B cell (primary cell): ENCODE measurements around the gene GAPT. TPM values are rescaled to one million over a fixed set of nuclear protein-coding genes. Genes with fewer than 3 reads are reported as not detected.

Experiments used
- ATAC-seq: fragments of 200-7000 bp; cut with Tn5 transposase; one replicate; pipeline ENCODE4 v1.10.0; 2021; ENCODE audit warnings: low read depth, mild to moderate bottlenecking, moderate number of reproducible peaks, moderate library complexity
- CTCF ChIA-PET: fragments of 350-600 bp; sonication (Branson Sonifier 250); formaldehyde crosslinking; loops from one replicate; lab custom pipeline; 2021; ENCODE audit warnings: antibody characterized with exemption, inconsistent platforms; lab: Charles Lee
- POLR2A ChIA-PET: fragments of 350-600 bp; sonication (Branson Sonifier 250); formaldehyde crosslinking; loops from one replicate; lab custom pipeline; 2021; ENCODE audit warnings: antibody characterized with exemption; lab: Charles Lee
- DNase-seq: peaks from one replicate; pipeline ENCODE4 v3.0.0; 2013
- H2AFZ ChIP-seq: 2 replicates; pipeline ENCODE4 v1.6.1; 2012; ENCODE audit warnings: mild to moderate bottlenecking, low read depth, low read length; ENCODE audit not compliant: insufficient read depth, poor library complexity, severe bottlenecking
- H3K27ac ChIP-seq, 2 donors: 1 replicate in 1 of 2; 2 replicates in 1 of 2; pipeline ENCODE4 v1.5.1; 2012 to 2013; ENCODE audit warnings: low read length in 2 of 2, mild to moderate bottlenecking in 2 of 2, moderate library complexity in 1 of 2
- H3K27me3 ChIP-seq, 4 experiments: fragments of 200-600 bp in 1 of 4; sonication (generic) in 1 of 4; replicated peaks in 1 of 4; 1 replicate in 2 of 4; 2 replicates in 2 of 4; pipeline versions ENCODE4 v1.6.1 to v1.7.0; 2013 to 2016; ENCODE audit warnings: low read length in 3 of 4, mild to moderate bottlenecking in 2 of 4, mixed read lengths in 1 of 4, moderate library complexity in 1 of 4; ENCODE audit not compliant: insufficient read depth in 4 of 4, control insufficient read depth in 3 of 4; ENCODE audit errors: control extremely low read depth in 1 of 4
- H3K36me3 ChIP-seq, 2 experiments: replicated peaks in 1 of 2; 1 replicate in 1 of 2; 2 replicates in 1 of 2; pipeline versions ENCODE4 v1.6.1 to v1.7.1; 2013; ENCODE audit warnings: low read length in 1 of 2; ENCODE audit not compliant: insufficient read depth in 2 of 2, control insufficient read depth in 1 of 2; ENCODE audit errors: control extremely low read depth in 1 of 2, extremely low read depth in 1 of 2
- H3K4me1 ChIP-seq, 2 donors: fragments of 200-600 bp in 1 of 2; sonication (generic) in 1 of 2; 1 replicate in 1 of 2; 2 replicates in 1 of 2; pipeline versions ENCODE4 v1.5.1 to v1.6.1; 2013 to 2017; ENCODE audit warnings: low read length in 2 of 2; ENCODE audit not compliant: control insufficient read depth in 2 of 2, insufficient read depth in 2 of 2
- H3K4me2 ChIP-seq: replicated peaks from 2 replicates; pipeline ENCODE3; 2012; ENCODE audit warnings: mild to moderate bottlenecking, low read depth, low read length; ENCODE audit not compliant: poor library complexity, severe bottlenecking
- H3K4me3 ChIP-seq, 5 experiments: fragments of 200-600 bp in 1 of 5; sonication (generic) in 1 of 5; 1 replicate in 3 of 5; 2 replicates in 2 of 5; pipeline versions ENCODE4 v1.5.1 to v1.7.0; 2011 to 2016; ENCODE audit warnings: low read length in 4 of 5, mild to moderate bottlenecking in 4 of 5, low read depth in 2 of 5, control low read depth in 1 of 5, moderate library complexity in 1 of 5; ENCODE audit not compliant: insufficient read depth in 1 of 5; ENCODE audit errors: control extremely low read depth in 1 of 5, extremely low read depth in 1 of 5
- H3K79me2 ChIP-seq: fragments of 200-600 bp; sonication (generic); one replicate; pipeline ENCODE4 v1.6.0; 2016; ENCODE audit warnings: low read length; ENCODE audit not compliant: control insufficient read depth, insufficient read depth
- H3K9ac ChIP-seq: fragments of 200-600 bp; sonication (generic); 2 replicates; pipeline ENCODE4 v1.6.1; 2017; ENCODE audit warnings: mild to moderate bottlenecking, low read length, moderate library complexity
- H3K9me3 ChIP-seq, 3 donors: one replicate each; pipeline versions ENCODE4 v1.6.1 to v1.7.1; 2013; ENCODE audit warnings: low read length in 2 of 3; ENCODE audit not compliant: control insufficient read depth in 2 of 3, insufficient read depth in 1 of 3; ENCODE audit errors: control extremely low read depth in 1 of 3
- H4K20me1 ChIP-seq: 2 replicates; pipeline ENCODE4 v1.6.0; 2012; ENCODE audit warnings: mild to moderate bottlenecking, low read length; ENCODE audit not compliant: insufficient read depth, control insufficient read depth, poor library complexity, severe bottlenecking
- H3K27ac Mint-ChIP-seq: one replicate; pipeline ENCODE4 v1.8.0; 2021; ENCODE audit warnings: mixed read lengths
- H3K27me3 Mint-ChIP-seq: one replicate; pipeline ENCODE4 v1.8.0; 2021; ENCODE audit warnings: mixed read lengths
- H3K4me1 Mint-ChIP-seq: one replicate; pipeline ENCODE4 v1.8.0; 2021; ENCODE audit warnings: mixed read lengths
- H3K4me3 Mint-ChIP-seq: one replicate; pipeline ENCODE4 v1.8.0; 2021; ENCODE audit warnings: mixed read lengths
- H3K9me3 Mint-ChIP-seq: one replicate; pipeline ENCODE4 v1.8.0; 2022; ENCODE audit warnings: mixed read lengths; ENCODE audit not compliant: insufficient read depth
- CTCF ChIP-seq: fragments of 200-600 bp; IDR thresholded peaks from one replicate; pipeline ENCODE4 v1.8.0; 2022; ENCODE audit warnings: antibody characterized with exemption, mild to moderate bottlenecking
- EZH2 ChIP-seq: IDR thresholded peaks from 2 replicates; pipeline ENCODE4 v1.6.1; 2012; ENCODE audit warnings: borderline replicate concordance, low read depth, mild to moderate bottlenecking, moderate library complexity, low read length; ENCODE audit not compliant: insufficient read depth, poor library complexity, severe bottlenecking
- WGBS: methylation state at CpG from one replicate; pipeline ENCODE4 v1.1.5; 2013; ENCODE audit warnings: missing lambda C conversion rate; ENCODE audit not compliant: insufficient coverage; 5-methylcytosine and 5-hydroxymethylcytosine counted together
- intact Hi-C: fragments of 100-400 bp; cut with micrococcal nuclease; formaldehyde crosslinking; loops from one replicate; pipeline ENCODE4 v1.10.0; 2022
- polyA plus RNA-seq: library from polyadenylated mRNA; depleted of rRNA; stranded (reverse); fragments of >200 nt; gene quantifications from 2 replicates; pipeline ENCODE4 v1.2.3, GENCODE V29; 2012
- total RNA-seq, 2 donors: library from RNA; stranded (reverse); fragments of 120-200 nt in 1 of 2; gene quantifications; 1 replicate in 1 of 2; 2 replicates in 1 of 2; pipeline versions ENCODE4 v1.2.3 to v1.2.4, GENCODE V29; 2013 to 2022

Gene GAPT
- total and polyA plus RNA-seq, 2 donors (not counting 1 experiment from before 2014, with no cell fraction given) = 51.3 to 69.0 TPM

DNA sequence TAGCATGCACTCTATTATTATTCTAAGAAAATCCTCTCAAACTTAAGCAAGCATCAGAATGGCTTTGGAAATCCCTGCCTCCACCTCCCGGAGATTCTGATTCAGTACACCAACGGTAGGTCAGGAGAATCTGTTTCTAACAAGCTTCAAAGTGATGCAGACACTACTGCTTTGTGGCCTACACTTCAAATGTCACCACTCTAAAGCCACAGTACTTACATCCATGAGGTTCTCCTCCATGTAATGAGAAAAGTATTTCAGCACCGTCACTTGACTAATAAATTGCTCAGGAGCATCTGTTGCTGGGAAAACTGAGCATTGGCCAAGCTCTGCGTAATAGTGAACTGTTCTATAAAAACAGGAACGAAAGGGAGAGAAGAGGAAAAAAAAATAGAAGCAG is 36.2 kb upstream of the GAPT start:
- ChIA-PET CTCF (interaction anchor here (2.4 kb wide), 1 partner anchor 1156 kb away, joined by 9 read pairs; no protein-coding TSS in a partner anchor), POLR2A (no interaction called here)
- Histone ChIP-seq H3K4me3 (no peak overlapping the region), H3K27me3 (peaks cover 0 to 7% (median 3%) of the 10 kb centered on the region in 4 experiments), H3K9me3 (no peaks in the 10 kb centered on the region), H2AFZ (no peak overlapping the region), H3K4me1 (peaks cover 6 to 7% of the 10 kb centered on the region in 2 donors), H3K79me2 (no peaks in the 10 kb centered on the region), H3K36me3 (peaks cover 0 to 2% of the 10 kb centered on the region in 2 experiments), H3K9ac (no peak overlapping the region), H3K27ac (no peak overlapping the region), H3K4me2 (no peak overlapping the region), H4K20me1 (no peaks in the 10 kb centered on the region)
- H3K27ac Mint-ChIP-seq = no peak overlapping the region
- no peak for TF ChIP-seq EZH2
- no peak for TF ChIP-seq CTCF
- intact Hi-C loops = no loop called here
- H3K4me1 Mint-ChIP-seq = peaks cover 7% of the 10 kb centered on the region
- no peaks in the 10 kb centered on the region for H3K9me3 Mint-ChIP-seq
- 93% methylated on average over 5 of the region's 5 CpGs for WGBS
- H3K4me3 Mint-ChIP-seq = no peak overlapping the region
- DNase-seq (no peak), ATAC-seq (no peak)
- peaks cover 9% of the 10 kb centered on the region for H3K27me3 Mint-ChIP-seq

GRCh38 chr5:58455480-58455879 is 35.8 kb upstream of the GAPT start:
- CTCF ChIA-PET = interaction anchor here (2.4 kb wide), 1 partner anchor 1157 kb away, joined by 9 read pairs; no protein-coding TSS in a partner anchor
- H3K27ac ChIP-seq = no peak overlapping the region
- H2AFZ ChIP-seq = no peak overlapping the region
- H3K9ac ChIP-seq = no peak overlapping the region
- no peak overlapping the region for H3K4me3 Mint-ChIP-seq
- intact Hi-C loops = no loop called here
- peaks cover 6 to 7% of the 10 kb centered on the region in 2 donors for H3K4me1 ChIP-seq
- peaks cover 7% of the 10 kb centered on the region for H3K4me1 Mint-ChIP-seq
- peaks cover 0 to 2% of the 10 kb centered on the region in 2 experiments for H3K36me3 ChIP-seq
- POLR2A ChIA-PET = no interaction called here
- DNase-seq (no peak), ATAC-seq (no peak)
- peaks cover 0 to 7% (median 3%) of the 10 kb centered on the region in 4 experiments for H3K27me3 ChIP-seq
- no peaks in the 10 kb centered on the region for H3K79me2 ChIP-seq
- TF ChIP-seq EZH2 (no peak), CTCF (no peak)
- H3K9me3 Mint-ChIP-seq = no peaks in the 10 kb centered on the region
- no peaks in the 10 kb centered on the region for H3K9me3 ChIP-seq
- 90% methylated on average over 3 of the region's 5 CpGs for WGBS
- peaks cover 9% of the 10 kb centered on the region for H3K27me3 Mint-ChIP-seq
- H4K20me1 ChIP-seq = no peaks in the 10 kb centered on the region
- H3K4me3 ChIP-seq = no peak overlapping the region
- H3K4me2 ChIP-seq = no peak overlapping the region
- H3K27ac Mint-ChIP-seq = no peak overlapping the region
